HG02884 (cell line): ENCODE results near the gene CTAGE15.
"Not testable (repeated sequence)": the region's sequence is repeated elsewhere in the genome, so short reads cannot be mapped to it uniquely, and the experiment has no call there.

Source experiments
- ATAC-seq: cut with Tn5 transposase; IDR thresholded peaks from one replicate; pipeline ENCODE4 v1.9.1; 2021; ENCODE audit warnings: mild to moderate bottlenecking, moderate library complexity; ENCODE audit not compliant: unreplicated experiment

The CTAGE15 gene

GRCh38 chr7:143571501-143571900, at the start of gene CTAGE15:
Gene CTAGE15, plus strand, starts transcription at chr7:143571801. Its CDS starts 17 bp downstream, at chr7:143571818.
- not testable (repeated sequence) for ATAC-seq

DNA sequence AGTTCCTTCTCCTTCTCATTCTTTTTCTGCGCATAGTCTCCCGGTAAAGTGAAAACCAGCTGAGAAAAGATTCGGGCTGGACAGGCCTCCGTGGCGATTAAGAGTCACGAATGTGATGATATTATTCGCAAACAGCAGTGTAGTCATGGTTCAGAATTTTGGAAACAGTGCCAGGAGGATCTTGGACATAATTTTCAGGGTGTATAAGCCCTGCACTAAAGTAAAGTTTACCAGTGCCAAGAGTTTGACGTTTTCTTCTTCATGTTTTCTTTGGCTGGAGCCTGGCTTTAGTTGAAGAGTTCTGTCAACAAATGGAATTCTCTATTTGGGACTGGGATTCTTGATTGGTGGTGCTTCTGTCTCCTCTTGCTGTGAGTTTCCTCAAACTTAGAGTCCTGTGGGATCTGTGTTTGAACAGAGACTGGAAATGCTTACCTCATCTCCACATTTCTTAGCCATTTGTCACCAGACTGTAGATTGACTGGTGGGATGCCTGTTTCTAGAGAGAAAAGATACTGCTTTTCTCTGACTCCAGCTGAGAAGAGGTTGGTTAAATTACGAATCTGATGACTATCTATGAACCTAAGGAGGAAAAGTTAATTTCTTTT, 49.2 kb upstream of the CTAGE15 start:
- ATAC-seq, result not testable (repeated sequence)

DNA sequence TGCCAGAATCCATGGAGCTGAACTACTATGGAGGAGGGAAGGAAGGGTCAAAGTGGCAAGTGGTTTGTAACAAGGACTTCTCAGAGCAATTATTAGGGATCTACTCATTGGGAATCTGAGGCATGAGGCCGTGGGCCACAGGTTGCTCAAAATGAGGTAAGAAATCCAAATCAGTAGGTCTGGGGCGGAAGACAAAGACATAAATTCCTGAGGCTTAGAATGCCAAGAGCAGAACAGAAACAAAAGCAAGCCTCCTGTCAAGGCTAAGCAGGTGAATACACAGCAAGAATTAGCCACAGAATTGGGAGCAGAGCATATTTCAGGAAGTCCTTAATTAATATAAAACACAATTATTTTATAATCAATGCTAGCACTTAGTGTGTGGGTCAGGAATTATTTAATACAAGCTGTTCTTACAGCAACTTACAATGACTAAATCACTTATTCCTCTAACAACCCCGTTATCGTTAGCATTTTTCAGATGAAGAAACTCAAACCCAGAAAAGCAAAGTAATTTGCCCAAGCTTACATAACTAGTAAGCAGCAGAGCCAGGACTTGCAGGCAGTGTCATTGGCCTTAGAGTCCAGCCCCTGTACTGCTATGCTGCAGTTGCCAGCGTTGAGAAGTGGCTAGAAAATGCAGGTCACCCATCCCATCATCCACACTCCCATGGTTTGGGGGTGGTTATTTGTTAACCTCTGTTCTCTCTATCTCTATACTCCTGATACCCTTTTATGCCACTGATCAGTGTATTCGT, 40.3 kb upstream of the CTAGE15 start:
- not testable (repeated sequence) for ATAC-seq

DNA sequence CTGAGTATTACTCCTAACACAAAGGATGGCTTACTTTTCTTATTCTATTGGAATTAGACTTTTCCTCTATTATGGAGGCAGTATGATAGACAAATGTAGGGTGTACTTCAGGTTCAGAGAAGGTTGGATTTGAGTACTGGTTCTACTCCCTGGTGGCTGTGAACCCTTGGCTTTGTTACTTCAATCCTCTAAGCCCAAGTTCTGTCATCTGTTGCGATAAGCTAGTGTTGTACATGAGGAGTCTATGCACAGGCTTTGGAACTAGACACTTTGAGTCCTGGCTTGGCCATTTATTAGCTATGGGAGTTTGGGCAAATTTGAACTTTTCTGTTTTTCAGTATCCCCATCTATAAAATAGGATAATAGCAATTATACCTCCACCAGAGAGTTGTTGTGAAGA, 39.7 kb upstream of the CTAGE15 start:
- not testable (repeated sequence) for ATAC-seq

DNA sequence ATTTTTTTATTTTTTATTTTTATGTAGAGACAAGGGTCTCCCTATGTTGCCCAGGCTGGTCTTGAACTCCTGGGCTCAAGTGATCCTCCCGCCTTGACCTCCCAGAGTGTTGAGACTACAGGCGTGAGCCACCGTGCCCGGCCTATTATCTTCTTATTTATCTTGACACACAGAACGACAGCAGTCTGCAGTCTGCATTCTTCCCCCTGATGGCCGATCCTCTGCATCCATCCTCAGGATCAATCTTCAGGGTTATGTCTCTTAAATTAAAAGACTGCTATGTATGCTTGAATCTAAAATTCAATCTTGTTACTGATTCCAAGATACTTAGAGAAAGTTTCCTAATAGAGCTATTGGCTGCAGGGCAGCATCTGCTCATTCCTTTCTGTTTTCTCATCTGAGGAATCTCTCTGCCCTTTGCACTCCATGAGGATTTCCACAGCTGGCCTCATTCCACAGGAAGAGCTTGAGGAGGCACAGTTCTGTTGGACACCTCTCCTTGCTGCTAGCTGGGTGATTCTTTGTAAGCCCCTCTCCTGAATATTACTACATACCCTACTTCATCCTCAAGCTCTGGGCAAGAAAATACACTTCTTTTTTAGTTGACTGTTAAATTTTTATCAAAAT, 38.3 kb upstream of the CTAGE15 start:
- ATAC-seq, result not testable (repeated sequence)

DNA sequence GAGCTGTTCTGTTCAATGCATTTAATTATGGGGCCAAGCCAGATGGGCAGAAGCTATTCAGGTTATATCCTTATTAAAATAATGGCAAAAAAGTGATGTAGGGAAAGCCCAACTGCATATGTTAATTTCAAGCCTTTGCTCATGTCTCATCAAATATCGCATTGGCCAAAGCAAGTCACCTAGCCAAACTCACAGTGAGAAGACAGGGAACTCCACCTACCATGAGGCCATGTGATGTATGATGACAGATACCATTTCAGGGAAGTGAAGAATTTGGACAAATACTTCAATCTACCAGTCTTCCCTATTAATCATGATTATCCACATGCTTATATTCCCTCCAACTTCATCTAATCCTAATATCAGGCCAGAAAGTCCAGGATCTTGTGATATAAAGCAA, 35.2 kb upstream of the CTAGE15 start:
- ATAC-seq, result not testable (repeated sequence)

GRCh38 chr7:143543288-143544038, 28.1 kb upstream of the CTAGE15 start:
- ATAC-seq, result not testable (repeated sequence)

- not testable (repeated sequence) for ATAC-seq
These were observed 15.6 kb upstream of the CTAGE15 start for GRCh38 chr7:143555968-143556367.

- ATAC-seq, result not testable (repeated sequence)
These were observed 8.3 kb upstream of the CTAGE15 start for GRCh38 chr7:143563306-143563705.

- not testable (repeated sequence) for ATAC-seq
These were observed 5.6 kb upstream of the CTAGE15 start for GRCh38 chr7:143566001-143566400.

GRCh38 chr7:143588183-143588582, 16.6 kb downstream of the CTAGE15 start:
- ATAC-seq, result not testable (repeated sequence)

- ATAC-seq, result not testable (repeated sequence)
These were observed 18.3 kb downstream of the CTAGE15 start for GRCh38 chr7:143589897-143590296.

DNA sequence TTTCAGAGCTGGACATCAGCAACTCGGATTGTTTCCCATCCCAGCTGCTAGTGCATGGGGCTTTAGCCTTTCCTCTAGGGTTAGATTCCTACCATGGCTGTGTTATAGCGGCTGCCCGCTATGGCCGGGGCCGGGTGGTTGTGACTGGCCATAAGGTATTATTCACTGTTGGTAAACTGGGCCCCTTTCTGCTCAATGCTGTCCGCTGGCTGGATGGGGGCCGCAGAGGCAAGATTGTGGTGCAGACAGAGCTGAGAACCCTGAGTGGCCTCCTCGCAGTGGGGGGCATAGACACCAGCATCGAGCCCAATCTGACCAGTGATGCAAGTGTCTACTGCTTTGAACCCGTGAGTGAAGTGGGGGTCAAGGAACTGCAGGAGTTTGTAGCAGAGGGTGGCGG, 26.5 kb downstream of the CTAGE15 start:
- not testable (repeated sequence) for ATAC-seq

DNA sequence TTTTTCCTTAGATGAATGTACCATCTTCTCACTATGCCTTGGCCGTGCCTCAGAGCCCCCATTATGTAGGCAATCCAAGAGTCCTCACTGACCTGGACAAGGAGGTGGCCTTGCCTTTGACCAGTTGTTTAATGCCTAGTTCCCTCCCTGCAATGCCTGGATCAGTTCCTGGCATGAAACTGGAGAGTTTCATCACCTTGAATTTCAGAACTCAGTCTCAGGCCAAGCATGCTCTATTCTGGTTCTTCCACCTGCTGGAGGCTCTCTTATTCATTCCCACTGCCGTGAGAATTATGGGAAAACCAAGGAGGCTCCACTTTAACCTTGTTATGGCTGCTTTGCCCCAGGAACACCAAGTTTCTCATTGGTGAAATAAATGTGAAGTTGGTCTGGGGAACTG, 31.9 kb downstream of the CTAGE15 start:
- ATAC-seq, result not testable (repeated sequence)

DNA sequence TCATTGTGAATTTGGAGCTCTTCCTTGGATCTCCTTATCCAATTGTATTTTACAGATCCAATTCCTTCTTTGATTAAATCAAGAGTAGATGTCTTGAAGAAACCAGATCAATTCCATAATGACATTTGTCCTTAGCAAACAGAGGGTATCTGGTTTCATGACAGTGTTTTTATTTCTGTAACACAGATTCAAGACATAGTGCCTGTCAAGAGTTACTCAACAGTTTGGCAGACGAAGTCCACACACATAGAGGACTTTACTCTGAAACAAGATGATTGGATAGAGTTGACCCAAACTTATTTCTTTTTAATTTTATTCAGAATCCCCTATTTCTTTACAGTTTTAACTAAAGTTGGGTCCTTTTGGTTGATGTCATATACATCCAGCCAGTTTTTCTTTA, 34.5 kb downstream of the CTAGE15 start:
- not testable (repeated sequence) for ATAC-seq

- ATAC-seq, result not testable (repeated sequence)
These were observed 43.9 kb downstream of the CTAGE15 start for GRCh38 chr7:143615545-143615944.

GRCh38 chr7:143617204-143617603, 45.6 kb downstream of the CTAGE15 start:
- ATAC-seq, result not testable (repeated sequence)

GRCh38 chr7:143620058-143620457, 48.5 kb downstream of the CTAGE15 start:
- ATAC-seq, result peak; percentile 16

- peak; percentile 74 for ATAC-seq
These were observed 49.0 kb downstream of the CTAGE15 start, which contains the start of gene TCAF2 for GRCh38 chr7:143620646-143621045. Gene TCAF2, plus strand, starts transcription at chr7:143620974.

GRCh38 chr7:143621175-143621574, 49.6 kb downstream of the CTAGE15 start:
- ATAC-seq, result peak; percentile 32

DNA sequence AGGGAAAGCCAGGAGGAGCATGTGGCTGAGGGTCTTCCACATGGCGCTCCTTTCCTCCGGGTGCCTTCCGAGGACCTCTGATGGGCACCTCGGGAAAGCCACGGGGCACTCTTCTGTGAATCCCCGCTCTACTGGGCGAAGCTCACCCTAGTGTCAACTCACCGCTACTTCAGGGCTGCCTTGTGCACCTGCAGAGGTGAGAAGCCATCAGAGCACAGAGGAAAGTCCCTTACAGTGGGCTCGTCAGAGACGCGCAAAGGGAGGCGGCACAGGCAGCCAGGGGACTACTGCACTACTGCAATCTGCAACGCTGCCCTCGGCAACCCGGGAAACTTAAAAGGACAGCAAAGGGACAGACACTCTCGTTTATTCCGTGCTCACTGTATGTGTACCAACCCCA, 50.5 kb downstream of the CTAGE15 start:
- peak; percentile 21 for ATAC-seq
